Endothelial cell of umbilical vein (primary cell): ENCODE results near the gene SLC38A1. TPM values are rescaled to one million over a fixed set of nuclear protein-coding genes. Genes with fewer than 3 reads are reported as not detected.

Experiments used
- BruUV-seq: library from RNA; stranded (reverse); fragments of 400-500 nt; replicated peaks from 2 replicates; lab custom pipeline; 2021; lab: Mats Ljungman, UMichigan
- CTCF ChIA-PET: fragments of 300-600, 350-600 bp; sonication (Branson Sonifier 250); formaldehyde crosslinking; loops from one replicate; lab custom pipeline; 2021; ENCODE audit warnings: antibody characterized with exemption, inconsistent platforms; lab: Charles Lee
- POLR2A ChIA-PET: fragments of 300-600, 350-600 bp; sonication (Branson Sonifier 250); formaldehyde crosslinking; loops from one replicate; lab custom pipeline; 2021; ENCODE audit warnings: antibody characterized with exemption, inconsistent platforms; lab: Charles Lee
- DNase-seq: peaks from one replicate; pipeline ENCODE4 v3.0.0-alpha.2; 2011; ENCODE audit warnings: low read depth, low spot score
- FAIRE-seq: peaks from 2 replicates; lab custom pipeline; 2011; peaks lifted over from hg19 to GRCh38; lab: Jason Lieb, UNC
- H2AFZ ChIP-seq: 2 replicates; pipeline ENCODE4 v1.6.0; 2012; ENCODE audit warnings: low read depth, low read length, control low read depth, inconsistent platforms
- H3K27ac ChIP-seq: 2 replicates; pipeline ENCODE4 v1.5.1; 2011; ENCODE audit warnings: low read depth, mild to moderate bottlenecking, control low read depth, low read length, moderate library complexity; ENCODE audit not compliant: insufficient read depth
- H3K27me3 ChIP-seq, 2 experiments: 2 replicates each; pipeline versions ENCODE4 v1.6.0 to v1.6.1; 2011; ENCODE audit warnings: low read length in 2 of 2, mixed read lengths in 1 of 2; ENCODE audit not compliant: control insufficient read depth in 2 of 2, insufficient read depth in 2 of 2
- H3K36me3 ChIP-seq, 2 experiments: 2 replicates in 1 of 2; 3 replicates in 1 of 2; pipeline ENCODE4 v1.5.1; 2011; ENCODE audit warnings: low read length in 2 of 2, mild to moderate bottlenecking in 1 of 2, moderate library complexity in 1 of 2; ENCODE audit not compliant: control insufficient read depth in 2 of 2, insufficient read depth in 2 of 2; ENCODE audit errors: extremely low read depth in 1 of 2
- H3K4me1 ChIP-seq: 3 replicates; pipeline ENCODE4 v1.5.1; 2011; ENCODE audit warnings: mild to moderate bottlenecking, low read length; ENCODE audit not compliant: control insufficient read depth, insufficient read depth; ENCODE audit errors: extremely low read depth
- H3K4me2 ChIP-seq: 2 replicates; pipeline ENCODE4 v1.6.1; 2011; ENCODE audit warnings: low read length, control low read depth, mixed read lengths; ENCODE audit not compliant: insufficient read depth
- H3K4me3 ChIP-seq, 3 experiments: fragments of 200-600 bp in 1 of 3; sonication (generic), shearing (Covaris generic) in 1 of 3; replicated peaks in 1 of 3; 2 replicates each; pipeline ENCODE4 v1.5.1; 2011 to 2016; ENCODE audit warnings: control low read depth in 3 of 3, low read length in 3 of 3, mild to moderate bottlenecking in 2 of 3, inconsistent platforms in 1 of 3, low read depth in 1 of 3, moderate library complexity in 1 of 3; ENCODE audit not compliant: insufficient read depth in 1 of 3
- H3K79me2 ChIP-seq: 2 replicates; pipeline ENCODE4 v1.6.0; 2012; ENCODE audit warnings: low read length, inconsistent platforms; ENCODE audit not compliant: control insufficient read depth, insufficient read depth
- H3K9ac ChIP-seq: replicated peaks from 2 replicates; pipeline ENCODE3; 2011; ENCODE audit warnings: low read length, control low read depth; ENCODE audit not compliant: insufficient read depth; ENCODE audit errors: extremely low read depth
- H3K9me1 ChIP-seq: replicated peaks from 3 replicates; pipeline ENCODE4 v1.6.0; 2011; ENCODE audit warnings: mild to moderate bottlenecking, low read length; ENCODE audit not compliant: control insufficient read depth, insufficient read depth; ENCODE audit errors: extremely low read depth
- H3K9me3 ChIP-seq: replicated peaks from 2 replicates; pipeline ENCODE4 v1.5.1; 2012; ENCODE audit warnings: low read length, inconsistent platforms; ENCODE audit not compliant: control insufficient read depth, insufficient read depth
- H4K20me1 ChIP-seq: replicated peaks from 2 replicates; pipeline ENCODE3; 2011; ENCODE audit warnings: mild to moderate bottlenecking, low read length; ENCODE audit not compliant: control insufficient read depth, insufficient read depth; ENCODE audit errors: extremely low read depth
- CTCF ChIP-seq, 2 donors: IDR thresholded peaks; 1 replicate in 1 of 2; 2 replicates in 1 of 2; pipeline ENCODE4 v1.5.1; 2011; ENCODE audit warnings: low read length in 2 of 2, mild to moderate bottlenecking in 2 of 2, moderate library complexity in 2 of 2, control low read depth in 1 of 2, inconsistent platforms in 1 of 2, low read depth in 1 of 2; ENCODE audit not compliant: insufficient read depth in 1 of 2; ENCODE audit errors: extremely low read depth in 1 of 2
- EZH2 ChIP-seq: IDR thresholded peaks from 2 replicates; pipeline ENCODE4 v1.6.1; 2012; ENCODE audit warnings: borderline replicate concordance, low read depth, mild to moderate bottlenecking, moderate library complexity, low read length, inconsistent platforms; ENCODE audit not compliant: severe bottlenecking
- FOS ChIP-seq: IDR thresholded peaks from 2 replicates; pipeline ENCODE4 v1.6.1; 2011; ENCODE audit warnings: mild to moderate bottlenecking, low read length, moderate library complexity, borderline replicate concordance; ENCODE audit not compliant: insufficient read depth
- GATA2 ChIP-seq: IDR thresholded peaks from 2 replicates; pipeline ENCODE4 v1.7.0; 2011; ENCODE audit warnings: low read depth, mild to moderate bottlenecking, moderate library complexity, mixed read lengths, low read length; ENCODE audit not compliant: insufficient read length, insufficient read depth
- JUN ChIP-seq: IDR thresholded peaks from 2 replicates; pipeline ENCODE4 v1.6.1; 2011; ENCODE audit warnings: borderline replicate concordance, low read depth; ENCODE audit not compliant: insufficient read length, insufficient read depth
- MAX ChIP-seq: IDR thresholded peaks from 2 replicates; pipeline ENCODE4 v1.6.1; 2011; ENCODE audit not compliant: insufficient read depth, insufficient read length
- MYC ChIP-seq: IDR thresholded peaks from one replicate; pipeline ENCODE4 v1.6.1; 2011; ENCODE audit warnings: mild to moderate bottlenecking, low read depth, low read length
- POLR2A ChIP-seq: IDR thresholded peaks from 2 replicates; pipeline ENCODE4 v1.6.1; 2012; ENCODE audit warnings: low read depth, mild to moderate bottlenecking, control low read depth, low read length
- POLR2AphosphoS5 ChIP-seq: IDR thresholded peaks from 2 replicates; pipeline ENCODE4 v1.6.1; 2012; ENCODE audit warnings: low read depth, mild to moderate bottlenecking, control low read depth, low read length, moderate library complexity; ENCODE audit not compliant: insufficient read depth
- dilution Hi-C: fragments of 300-500 bp; cut with MboI; formaldehyde crosslinking; loops from one replicate; pipeline ENCODE4 v1.15.0; 2019; ENCODE audit warnings: low sequenced_read_pairs; ENCODE audit not compliant: extremely low pct_ligation_motif_present
- intact Hi-C: fragments of 100-400 bp; cut with micrococcal nuclease; formaldehyde crosslinking; loops from one replicate; pipeline ENCODE4 v1.10.0; 2022
- polyA plus RNA-seq, 4 experiments: library from polyadenylated mRNA; depleted of rRNA in 3 of 4; stranded (reverse) in 3 of 4; unstranded in 1 of 4; fragments of >200 nt; gene quantifications; 2 replicates each; pipeline versions ENCODE4 v1.2.1 to v1.2.3, GENCODE V29; 2011 to 2012; ENCODE audit warnings: missing spikeins in 1 of 4
- total RNA-seq: library from RNA; stranded (reverse); gene quantifications from 2 replicates; pipeline ENCODE4 v1.2.3, GENCODE V29; 2021

The SLC38A1 gene
- total and polyA plus RNA-seq, 2 donors (not counting 3 experiments of a cell fraction or from before 2014, with no cell fraction given), result 23.6 to 86.4 TPM

- no peaks in the 10 kb centered on the region for H3K9me1 ChIP-seq
- DNase-seq (no peak), FAIRE-seq (no peak)
- POLR2A ChIA-PET, result no interaction called here
- no peak overlapping the region for H2AFZ ChIP-seq
- no peaks in the 10 kb centered on the region for H3K4me1 ChIP-seq
- TF ChIP-seq CTCF (IDR thresholded peaks at IDR 0.05; ENCODE audit: extremely low read depth in 1 of 2, insufficient read depth in 1 of 2, low read depth in 1 of 2, low read length in 2 of 2) (no peak), MAX (no peak), GATA2 (no peak), JUN (no peak), MYC (no peak), POLR2AphosphoS5 (no peak), POLR2A (no peak), FOS (no peak), EZH2 (no peak)
- H3K9me3 ChIP-seq, result no peaks in the 10 kb centered on the region
- BruUV-seq, result no TSS peak
- no peak overlapping the region for H3K4me3 ChIP-seq
- CTCF ChIA-PET, result interaction anchor here (1.1 kb wide), 1 partner anchor 35 kb away, joined by 5 read pairs; no protein-coding TSS in a partner anchor
- no peaks in the 10 kb centered on the region for H3K36me3 ChIP-seq
- dilution Hi-C loops (no loop called here), intact Hi-C loops (no loop called here)
- H3K4me2 ChIP-seq, result no peak overlapping the region
- H3K27me3 ChIP-seq, result no peaks in the 10 kb centered on the region
- no peaks in the 10 kb centered on the region for H3K79me2 ChIP-seq
- H4K20me1 ChIP-seq, result no peaks in the 10 kb centered on the region
- no peak overlapping the region for H3K9ac ChIP-seq
- H3K27ac ChIP-seq, result no peak overlapping the region
These were observed 108.5 kb downstream of the SLC38A1 start for GRCh38 chr12:46160101-46160980.
